Endothelial cell of coronary artery (primary cell): ENCODE results near the gene NPY. TPM values are rescaled to one million over a fixed set of nuclear protein-coding genes. Genes with fewer than 3 reads are reported as not detected.

Experiments used
- total RNA-seq: library from RNA; depleted of rRNA; stranded (reverse); fragments of >200 nt; gene quantifications from 2 replicates; pipeline ENCODE4 v1.2.3, GENCODE V29; 2014

Gene NPY
- not detected in 2 replicates for total RNA-seq

GRCh38 chr7:24283897-24284698, at the start of gene NPY:
TSS of gene NPY (plus strand) at chr7:24284190. CDS start at chr7:24285241, 1,051 bp downstream.

